A549 (cell line): ENCODE data around the gene ST8SIA2.

ENCODE experiments used
- FOSL2 ChIP-seq, 2 experiments: fragments of 450-650 bp in 1 of 2; fragments of >200 bp in 1 of 2; sonication (Bioruptor Twin) in 1 of 2; formaldehyde crosslinking; IDR thresholded peaks; 2 replicates each; pipeline versions ENCODE4 v1.5.0 to v1.6.1; 2016 to 2020; ENCODE audit warnings: mild to moderate bottlenecking in 1 of 2, moderate library complexity in 1 of 2
- NR3C1 ChIP-seq: fragments of >200 bp; sonication (Bioruptor Twin); formaldehyde crosslinking; IDR thresholded peaks from 3 replicates; pipeline ENCODE4 v1.6.1; 2017
- POLR2A ChIP-seq: IDR thresholded peaks from 2 replicates; pipeline ENCODE4 v1.6.1; 2012; ENCODE audit warnings: mild to moderate bottlenecking, low read length

GRCh38 chr15:92429378-92430068 is 35.8 kb downstream of the ST8SIA2 start:
- TF ChIP-seq POLR2A (no peak), NR3C1 (no peak), FOSL2 (IDR thresholded peaks at IDR 0.05) (peak; percentile 60), FOSL2 (CRISPR knock-in tag; IDR thresholded peaks at IDR 0.05) (peak; percentile 86)
